Measurements from ENCODE around the gene PNPLA7. TPM values are rescaled to one million over a fixed set of nuclear protein-coding genes. Genes with fewer than 3 reads are reported as not detected.

Gene PNPLA7
- total RNA-seq, 1 experiment from 2014 or later: 1.8 TPM

- POLR2A ChIA-PET: interaction anchor here (1.2 kb wide), 1 partner anchor 11 kb away, joined by 3 read pairs; the partner anchor contains the start of gene ENTPD8
- Histone ChIP-seq H3K36me3 (ENCODE audit: control insufficient read depth in 1 of 2, insufficient read depth in 2 of 2, low read length in 2 of 2) (no peaks in the 10 kb centered on the region), H3K4me2 (ENCODE audit: low read length) (peak overlapping the region; percentile 76), H3K27me3 (ENCODE audit: insufficient read depth, low read length) (no peaks in the 10 kb centered on the region), H3K27ac (ENCODE audit: low read depth, low read length) (no peak overlapping the region; the same call in 1 of the 2 replicates), H3K4me3 (replicated peaks in 1 of 2; ENCODE audit: low read depth in 1 of 2, low read length in 2 of 2) (no peak overlapping the region), H3K9me3 (ENCODE audit: control insufficient read depth in 1 of 2, insufficient read depth in 1 of 2, low read depth in 1 of 2, low read length in 2 of 2) (no peaks in the 10 kb centered on the region), H3K4me1 (ENCODE audit: control insufficient read depth in 1 of 2, insufficient read depth in 2 of 2, low read length in 2 of 2) (peaks cover 22 to 31% of the 10 kb centered on the region in 2 experiments), H4K20me1 (ENCODE audit: insufficient read depth) (no peaks in the 10 kb centered on the region), H3K79me2 (ENCODE audit: insufficient read depth, low read length) (no peaks in the 10 kb centered on the region), H3K9me2 (ENCODE audit: insufficient read depth) (no peaks in the 10 kb centered on the region), H3K9ac (ENCODE audit: low read length) (no peak overlapping the region), H2AFZ (ENCODE audit: low read depth, low read length, poor library complexity, severe bottlenecking) (no peak overlapping the region)
- intact Hi-C loops (cut with micrococcal nuclease): no loop called here
- CTCF ChIA-PET: no interaction called here
- TF ChIP-seq REST (IDR thresholded peaks at IDR 0.05; ENCODE audit: low read depth) (no peak), ZNF274 (IDR thresholded peaks at IDR 0.05; ENCODE audit: low read depth, low read length) (no peak), RAD21 (IDR thresholded peaks at IDR 0.05; ENCODE audit: low read depth) (no peak), EZH2 (IDR thresholded peaks at IDR 0.05) (no peak), ATF3 (IDR thresholded peaks at IDR 0.05) (no peak), EZH2phosphoT487 (IDR thresholded peaks at IDR 0.05; ENCODE audit: borderline replicate concordance) (no peak), FOSL1 (IDR thresholded peaks at IDR 0.05; ENCODE audit: low read depth) (no peak), ZBTB33 (IDR thresholded peaks at IDR 0.05; ENCODE audit: extremely low read depth, insufficient replicate concordance, low read length) (no peak), SIN3A (IDR thresholded peaks at IDR 0.05; ENCODE audit: low read depth) (no peak), YY1 (IDR thresholded peaks at IDR 0.05; ENCODE audit: extremely low read depth, insufficient replicate concordance, low read depth, low read length) (no peak), EGR1 (IDR thresholded peaks at IDR 0.05; ENCODE audit: low read depth) (no peak), MAX (IDR thresholded peaks at IDR 0.05) (no peak), TCF7L2 (IDR thresholded peaks at IDR 0.05; ENCODE audit: borderline replicate concordance, extremely low read depth, insufficient read depth, insufficient read length) (no peak), ELF1 (IDR thresholded peaks at IDR 0.05; ENCODE audit: borderline replicate concordance, low read depth) (no peak), POLR2AphosphoS5 (IDR thresholded peaks at IDR 0.05; ENCODE audit: low read depth, low read length) (no peak), CTCF (IDR thresholded peaks at IDR 0.05 in 2 of 3, conservative IDR thresholded peaks at IDR 0.05 in 1 of 3; ENCODE audit: borderline replicate concordance in 1 of 3, insufficient read depth in 1 of 3, low read depth in 2 of 3, low read length in 2 of 3) (no peak), POLR2A (IDR thresholded peaks at IDR 0.05; ENCODE audit: borderline replicate concordance, extremely low read depth, insufficient read depth, insufficient read length) (no peak), JUND (IDR thresholded peaks at IDR 0.05) (no peak), SP1 (IDR thresholded peaks at IDR 0.05; ENCODE audit: low read depth) (no peak), CBX3 (IDR thresholded peaks at IDR 0.05; ENCODE audit: low read depth) (no peak)
- DNase-seq (ENCODE audit: low read depth, low spot score) (no peak), ATAC-seq (no peak; the same call in 1 of the 2 replicates)
- BruUV-seq (replicated peaks): no TSS peak
- RAD21 ChIA-PET (ENCODE audit: low non-redundant PET in 1 of 2, low total read pairs in 2 of 2, uncharacterized antibody in 2 of 2, unreplicated experiment in 2 of 2): no interaction called here
Observed at GRCh38 chr9:137430723-137431415, 119.3 kb downstream of the PNPLA7 start.
